Measurements from ENCODE around the gene ESF1.

Gene ESF1

DNA sequence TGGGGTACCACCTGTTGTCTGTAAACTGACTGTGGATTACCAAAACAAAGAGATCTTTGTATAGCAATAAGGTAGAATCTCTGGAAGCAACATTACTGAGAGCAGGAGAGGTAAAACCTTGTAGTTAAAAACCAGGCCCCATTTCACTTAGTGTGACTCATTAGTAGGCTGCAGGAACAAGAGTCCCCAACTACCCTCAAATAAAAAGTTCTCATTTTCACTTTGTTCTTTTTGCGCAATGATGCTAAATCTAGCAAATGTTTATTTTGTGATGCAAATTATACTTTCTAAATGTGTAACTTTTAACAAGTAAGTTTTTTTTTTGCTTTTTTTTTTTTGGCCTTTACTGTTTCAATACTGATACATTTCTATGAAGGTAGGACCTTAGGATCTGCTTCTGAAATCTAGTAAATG lies 67.1 kb downstream of the ESF1 start:
- TF ChIP-seq FOXA1 (IDR thresholded peaks at IDR 0.05) (no peak), SUZ12 (IDR thresholded peaks at IDR 0.05) (no peak), TARDBP (IDR thresholded peaks at IDR 0.05) (no peak), NFRKB (IDR thresholded peaks at IDR 0.05) (no peak), ELF4 (IDR thresholded peaks at IDR 0.05) (no peak), ZNF384 (IDR thresholded peaks at IDR 0.05) (no peak)
- TF ChIP-seq, protein P1, sequence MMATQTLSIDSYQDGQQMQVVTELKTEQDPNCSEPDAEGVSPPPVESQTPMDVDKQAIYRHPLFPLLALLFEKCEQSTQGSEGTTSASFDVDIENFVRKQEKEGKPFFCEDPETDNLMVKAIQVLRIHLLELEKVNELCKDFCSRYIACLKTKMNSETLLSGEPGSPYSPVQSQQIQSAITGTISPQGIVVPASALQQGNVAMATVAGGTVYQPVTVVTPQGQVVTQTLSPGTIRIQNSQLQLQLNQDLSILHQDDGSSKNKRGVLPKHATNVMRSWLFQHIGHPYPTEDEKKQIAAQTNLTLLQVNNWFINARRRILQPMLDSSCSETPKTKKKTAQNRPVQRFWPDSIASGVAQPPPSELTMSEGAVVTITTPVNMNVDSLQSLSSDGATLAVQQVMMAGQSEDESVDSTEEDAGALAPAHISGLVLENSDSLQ (IDR thresholded peaks at IDR 0.05): no peak
- DNase-seq (ENCODE audit: extremely low spot score): no peak
- CTCF ChIA-PET: interaction anchor here (0.7 kb wide), 1 partner anchor 37 kb away, joined by 3 read pairs; no protein-coding TSS in a partner anchor
- POLR2A ChIA-PET: no interaction called here

DNA sequence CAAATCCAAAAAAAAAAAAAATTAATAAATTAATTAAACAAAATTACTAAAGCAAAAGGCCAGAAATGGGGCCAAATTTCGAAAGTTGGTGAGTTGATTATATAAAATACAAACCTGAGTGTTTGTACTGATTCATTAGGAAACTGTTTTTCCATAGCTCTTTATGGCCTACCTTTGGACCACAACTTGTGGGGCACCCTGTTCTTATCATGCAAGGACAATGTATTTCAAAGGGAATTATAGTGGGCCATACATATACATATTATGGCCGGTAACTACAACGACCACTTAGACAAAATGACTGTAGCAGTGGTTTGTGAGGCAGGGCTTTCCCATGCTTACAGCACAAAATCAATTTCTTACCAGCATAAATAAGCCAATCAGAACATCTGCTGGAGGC lies 69.5 kb downstream of the ESF1 start:
- POLR2A ChIA-PET: no interaction called here
- TF ChIP-seq ZNF384 (IDR thresholded peaks at IDR 0.05): no peak
- TF ChIP-seq CTBP1 (IDR thresholded peaks at IDR 0.05; ENCODE audit: borderline replicate concordance): no peak
- TF ChIP-seq BHLHE40 (IDR thresholded peaks at IDR 0.05; ENCODE audit: borderline replicate concordance): no peak
- TF ChIP-seq HDGF (IDR thresholded peaks at IDR 0.05; ENCODE audit: borderline replicate concordance): no peak
- TF ChIP-seq, protein P1 (IDR thresholded peaks at IDR 0.05): no peak
- TF ChIP-seq FOXK2 (IDR thresholded peaks at IDR 0.05): no peak
- no peak for TF ChIP-seq FOXM1 (IDR thresholded peaks at IDR 0.05; ENCODE audit: borderline replicate concordance)
- TF ChIP-seq ELF4 (IDR thresholded peaks at IDR 0.05): no peak
- no peak for TF ChIP-seq TARDBP (IDR thresholded peaks at IDR 0.05)
- no peak for TF ChIP-seq SUZ12 (IDR thresholded peaks at IDR 0.05)
- DNase-seq (ENCODE audit: extremely low spot score): no peak
- CTCF ChIA-PET: no interaction called here

DNA sequence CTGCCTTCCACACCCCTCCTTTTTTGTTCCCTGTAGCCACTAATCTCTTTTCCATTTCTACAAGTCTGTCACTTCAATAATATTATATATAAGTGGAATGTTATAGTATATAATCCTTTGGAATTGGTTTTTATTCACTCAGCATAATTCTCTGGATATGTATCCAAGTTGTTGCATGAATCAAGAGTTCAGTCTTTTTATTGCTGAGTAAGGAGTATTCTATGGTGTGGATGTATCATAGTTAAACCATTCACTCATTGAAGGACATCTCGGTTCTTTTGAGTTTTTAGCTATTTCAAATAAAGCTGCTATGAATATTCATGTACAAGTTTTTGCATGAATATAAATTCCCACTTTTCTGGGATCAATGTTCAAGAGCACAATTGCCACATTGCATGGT lies 76.5 kb downstream of the ESF1 start:
- no peak for TF ChIP-seq BHLHE40 (IDR thresholded peaks at IDR 0.05; ENCODE audit: borderline replicate concordance)
- no peak for TF ChIP-seq ZNF384 (IDR thresholded peaks at IDR 0.05)
- TF ChIP-seq NFRKB (IDR thresholded peaks at IDR 0.05): no peak
- TF ChIP-seq SP1 (IDR thresholded peaks at IDR 0.05): no peak
- no peak for TF ChIP-seq HDGF (IDR thresholded peaks at IDR 0.05; ENCODE audit: borderline replicate concordance)
- TF ChIP-seq, protein P1 (IDR thresholded peaks at IDR 0.05): no peak
- ChIA-PET POLR2A (no interaction called here), CTCF (no interaction called here)
- no peak for DNase-seq (ENCODE audit: extremely low spot score)

DNA sequence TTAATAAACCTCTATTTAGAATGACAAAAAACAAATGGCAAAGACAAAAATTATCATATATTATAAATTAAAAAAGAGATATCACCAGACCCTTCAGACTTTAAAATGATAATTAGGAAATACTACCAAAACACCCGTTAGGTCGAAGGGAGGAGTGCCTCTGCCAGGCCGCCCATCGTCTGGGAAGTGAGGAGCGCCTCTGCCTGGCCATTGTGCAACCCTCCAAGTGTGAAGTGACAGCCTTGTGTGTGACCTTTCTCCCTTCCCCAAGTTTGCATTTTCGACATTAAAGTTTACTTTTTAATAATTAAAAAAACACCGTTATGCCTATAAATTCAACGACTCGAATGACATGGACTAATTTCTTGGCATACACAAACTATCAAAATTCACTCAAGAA lies 81.5 kb downstream of the ESF1 start:
- CTCF ChIA-PET: no interaction called here

DNA sequence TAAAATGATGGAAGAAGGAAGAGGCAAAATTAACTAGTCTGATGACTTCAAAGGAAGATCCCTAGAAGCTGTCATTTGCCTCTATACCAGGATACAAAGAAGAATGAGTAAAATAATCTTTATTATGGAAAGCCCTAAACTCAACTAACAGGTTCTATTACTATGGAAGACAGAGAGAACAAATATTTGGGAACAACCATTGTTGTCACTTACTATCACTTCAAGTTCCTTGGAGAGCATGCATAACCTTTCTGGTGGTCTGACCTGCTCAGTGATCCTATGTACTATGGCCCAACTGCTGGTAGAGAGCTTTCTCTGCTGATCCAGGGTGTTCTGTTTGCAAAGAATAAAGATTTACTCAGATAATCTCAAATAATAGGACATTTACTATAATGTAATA lies 83.2 kb downstream of the ESF1 start:
- TF ChIP-seq ARNT (IDR thresholded peaks at IDR 0.05) (no peak), SP1 (IDR thresholded peaks at IDR 0.05) (no peak), FOXM1 (IDR thresholded peaks at IDR 0.05; ENCODE audit: borderline replicate concordance) (no peak)
- TF ChIP-seq, protein P1 (IDR thresholded peaks at IDR 0.05): no peak
- ChIA-PET POLR2A (interaction anchor here (1.5 kb wide), 1 partner anchor 10 kb away, joined by 5 read pairs; no protein-coding TSS in a partner anchor), CTCF (no interaction called here)

More for the DNA sequence above, 81.5 kb downstream of the ESF1 start:
- POLR2A ChIA-PET: interaction anchor here (0.6 kb wide), 1 partner anchor 13 kb away, joined by 3 read pairs; no protein-coding TSS in a partner anchor
- TF ChIP-seq TARDBP (IDR thresholded peaks at IDR 0.05): no peak
- TF ChIP-seq FOXM1 (IDR thresholded peaks at IDR 0.05; ENCODE audit: borderline replicate concordance): no peak
- no peak for DNase-seq (ENCODE audit: extremely low spot score)

DNA sequence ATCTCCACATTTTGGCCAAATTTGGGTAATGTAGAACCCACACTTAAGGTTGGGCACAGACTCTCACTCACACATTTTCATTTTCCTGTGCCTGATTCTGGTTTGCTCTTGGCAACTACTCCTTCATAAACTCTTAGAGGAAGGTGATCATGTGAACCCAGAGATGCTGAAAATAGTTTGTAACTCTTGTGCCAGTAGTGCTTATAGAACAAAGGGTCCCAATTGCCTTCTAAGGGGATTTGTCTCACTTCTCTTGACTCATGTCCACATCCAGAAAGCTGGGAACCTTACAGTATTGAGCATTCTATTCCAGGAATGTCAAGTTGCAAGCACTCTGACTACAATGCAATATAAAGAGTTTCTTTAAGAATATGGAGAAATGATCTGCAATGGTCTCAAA lies 84.0 kb downstream of the ESF1 start:
- POLR2A ChIA-PET: no interaction called here
- CTCF ChIA-PET: no interaction called here
- no peak for DNase-seq (ENCODE audit: extremely low spot score)
- no peak for TF ChIP-seq CTBP1 (IDR thresholded peaks at IDR 0.05; ENCODE audit: borderline replicate concordance)
- no peak for TF ChIP-seq LEF1 (IDR thresholded peaks at IDR 0.05; ENCODE audit: borderline replicate concordance)
- TF ChIP-seq BHLHE40 (IDR thresholded peaks at IDR 0.05; ENCODE audit: borderline replicate concordance): no peak
- TF ChIP-seq SUZ12 (IDR thresholded peaks at IDR 0.05): no peak
- no peak for TF ChIP-seq ZNF384 (IDR thresholded peaks at IDR 0.05)
- TF ChIP-seq NFRKB (IDR thresholded peaks at IDR 0.05): no peak
- no peak for TF ChIP-seq TARDBP (IDR thresholded peaks at IDR 0.05)
- TF ChIP-seq ELF4 (IDR thresholded peaks at IDR 0.05): no peak
- TF ChIP-seq ARNT (IDR thresholded peaks at IDR 0.05): no peak
- TF ChIP-seq FOXM1 (IDR thresholded peaks at IDR 0.05; ENCODE audit: borderline replicate concordance): no peak
- TF ChIP-seq L3MBTL2 (conservative IDR thresholded peaks at IDR 0.05): no peak
- no peak for TF ChIP-seq FOXK2 (IDR thresholded peaks at IDR 0.05)
- TF ChIP-seq, protein P1 (IDR thresholded peaks at IDR 0.05): no peak
- no peak for TF ChIP-seq FOXA1 (IDR thresholded peaks at IDR 0.05)

More for the DNA sequence above, 83.2 kb downstream of the ESF1 start:
- DNase-seq (ENCODE audit: extremely low spot score): no peak

All from HEK293T (cell line).